Effector memory CD4-positive, alpha-beta T cell (primary cell): ENCODE results near the gene LTB4R.

Source experiments
- DNase-seq, 3 donors: peaks; one replicate each; pipeline ENCODE4 v3.0.0-alpha.2; 2020
- H3K27ac ChIP-seq: 2 replicates; pipeline ENCODE4 v1.7.0; 2013; ENCODE audit warnings: mild to moderate bottlenecking, low read length, moderate library complexity; ENCODE audit not compliant: insufficient read depth, poor library complexity, severe bottlenecking
- H3K27me3 ChIP-seq: replicated peaks from 2 replicates; pipeline ENCODE4 v1.7.0; 2013; ENCODE audit warnings: mild to moderate bottlenecking, low read length; ENCODE audit not compliant: insufficient read depth, control insufficient read depth, poor library complexity, severe bottlenecking
- H3K36me3 ChIP-seq: 2 replicates; pipeline ENCODE4 v1.7.0; 2013; ENCODE audit warnings: mild to moderate bottlenecking, low read length, moderate library complexity; ENCODE audit not compliant: control insufficient read depth, insufficient read depth
- H3K4me1 ChIP-seq: 2 replicates; pipeline ENCODE4 v1.7.0; 2013; ENCODE audit warnings: low read length, mild to moderate bottlenecking; ENCODE audit not compliant: control insufficient read depth, insufficient read depth, poor library complexity, severe bottlenecking
- H3K4me3 ChIP-seq: 2 replicates; pipeline ENCODE4 v1.7.0; 2013; ENCODE audit warnings: low read length, low read depth, mild to moderate bottlenecking; ENCODE audit not compliant: insufficient read depth, poor library complexity, severe bottlenecking
- H3K9me3 ChIP-seq: 2 replicates; pipeline ENCODE4 v1.7.0; 2013; ENCODE audit warnings: mild to moderate bottlenecking, low read length, moderate library complexity; ENCODE audit not compliant: control insufficient read depth

Gene LTB4R

DNA sequence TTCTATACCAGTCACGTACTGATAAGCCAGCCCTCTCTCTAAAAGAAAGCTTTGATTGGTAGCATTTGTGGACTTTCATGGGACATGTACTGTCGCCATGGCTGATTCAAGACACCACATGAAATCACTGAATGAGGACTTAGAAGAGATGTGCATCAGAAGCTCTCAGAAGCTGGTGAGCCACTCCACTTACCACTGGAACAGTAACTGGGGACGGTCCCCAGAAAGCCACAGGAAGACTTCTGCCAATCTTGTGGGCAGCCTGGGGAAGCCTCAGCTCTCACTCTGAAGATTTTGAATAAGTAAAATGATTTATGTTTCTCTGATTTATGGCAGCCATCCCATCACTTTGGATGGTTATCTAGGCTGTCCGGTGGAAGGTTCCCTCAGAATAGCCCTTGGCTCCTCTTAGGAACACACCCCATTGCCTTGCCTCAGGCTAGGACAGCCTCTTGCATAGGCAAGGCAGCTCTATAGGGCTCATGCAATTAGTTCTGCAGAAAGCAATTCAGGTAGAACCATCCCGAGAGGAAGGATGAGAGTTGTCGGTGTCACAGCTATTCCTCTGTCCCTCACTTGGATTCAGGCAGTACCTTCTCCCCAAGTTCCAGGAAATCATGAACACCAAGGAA, 21.5 kb upstream of the LTB4R start:
- Histone ChIP-seq H3K9me3 (no peaks in the 10 kb centered on the region), H3K27me3 (no peaks in the 10 kb centered on the region), H3K36me3 (peaks cover 25% of the 10 kb centered on the region), H3K27ac (no peak overlapping the region), H3K4me1 (peaks cover 2% of the 10 kb centered on the region), H3K4me3 (no peak overlapping the region)
- DNase-seq, result no peak

DNA sequence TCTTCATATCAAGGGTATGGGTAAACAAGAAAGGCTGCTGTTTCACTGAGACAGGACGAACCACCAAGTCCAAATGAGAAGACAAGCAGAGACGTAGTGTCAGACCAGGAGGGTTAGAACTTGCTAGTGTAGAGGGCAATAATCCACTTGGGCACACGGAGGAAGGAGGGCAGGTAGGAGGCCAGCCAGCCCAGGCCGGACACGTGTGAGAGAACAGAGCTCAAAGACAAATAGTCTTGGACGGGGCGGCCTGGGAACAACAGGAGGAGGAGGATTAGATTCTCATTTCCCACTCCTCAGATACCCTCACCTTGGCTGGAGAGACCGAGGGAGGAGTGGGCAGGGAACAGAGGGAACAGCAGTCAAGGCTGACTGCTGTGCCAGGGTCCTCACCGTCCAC, 20.6 kb upstream of the LTB4R start:
- Histone ChIP-seq H3K27ac (no peak overlapping the region), H3K9me3 (no peaks in the 10 kb centered on the region), H3K4me1 (peaks cover 2% of the 10 kb centered on the region), H3K27me3 (no peaks in the 10 kb centered on the region), H3K36me3 (peaks cover 34% of the 10 kb centered on the region), H3K4me3 (no peak overlapping the region)
- DNase-seq, result no peak

- Histone ChIP-seq H3K27me3 (no peaks in the 10 kb centered on the region), H3K9me3 (no peaks in the 10 kb centered on the region), H3K27ac (no peak overlapping the region), H3K4me1 (peaks cover 2% of the 10 kb centered on the region), H3K4me3 (no peak overlapping the region), H3K36me3 (peaks cover 42% of the 10 kb centered on the region)
- no peak for DNase-seq
Measured at GRCh38 chr14:24291446-24292117, 19.7 kb upstream of the LTB4R start.

GRCh38 chr14:24292118-24292807, 19.0 kb upstream of the LTB4R start:
- Histone ChIP-seq H3K9me3 (no peaks in the 10 kb centered on the region), H3K36me3 (peaks cover 43% of the 10 kb centered on the region), H3K4me3 (no peak overlapping the region), H3K27me3 (no peaks in the 10 kb centered on the region), H3K4me1 (peaks cover 2% of the 10 kb centered on the region), H3K27ac (no peak overlapping the region)
- DNase-seq, result no peak

DNA sequence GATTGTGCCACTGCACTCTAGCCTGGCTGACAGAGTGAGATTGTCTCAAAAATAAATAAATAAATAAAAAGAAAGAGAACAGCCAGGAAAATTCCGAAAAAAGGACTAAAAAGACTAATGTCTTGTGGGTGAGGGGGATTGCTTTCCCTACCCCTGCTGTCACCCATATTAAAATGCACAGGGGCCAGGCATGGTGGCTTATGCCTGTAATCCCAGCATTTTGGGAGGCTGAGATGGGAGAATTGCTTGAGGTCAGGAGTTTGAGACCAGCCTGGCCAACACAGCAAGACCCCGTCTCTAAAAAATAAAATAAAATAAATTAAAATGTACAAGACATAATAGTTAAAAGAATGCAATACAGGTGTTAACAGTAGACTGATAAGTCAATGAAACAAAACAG, 17.8 kb upstream of the LTB4R start:
- Histone ChIP-seq H3K4me3 (no peak overlapping the region), H3K27me3 (no peaks in the 10 kb centered on the region), H3K27ac (no peak overlapping the region), H3K9me3 (no peaks in the 10 kb centered on the region), H3K36me3 (peaks cover 43% of the 10 kb centered on the region), H3K4me1 (peaks cover 6% of the 10 kb centered on the region)
- no peak for DNase-seq

- no peak overlapping the region for H3K4me3 ChIP-seq
- H3K27me3 ChIP-seq, result no peaks in the 10 kb centered on the region
- peak; percentile 58 to 59 (median 58) for DNase-seq
- no peaks in the 10 kb centered on the region for H3K9me3 ChIP-seq
- H3K27ac ChIP-seq, result peak overlapping the region; percentile 45
- H3K36me3 ChIP-seq, result peaks cover 31% of the 10 kb centered on the region
- H3K4me1 ChIP-seq, result peaks cover 24% of the 10 kb centered on the region
Measured at GRCh38 chr14:24296341-24297157, 14.8 kb upstream of the LTB4R start.

DNA sequence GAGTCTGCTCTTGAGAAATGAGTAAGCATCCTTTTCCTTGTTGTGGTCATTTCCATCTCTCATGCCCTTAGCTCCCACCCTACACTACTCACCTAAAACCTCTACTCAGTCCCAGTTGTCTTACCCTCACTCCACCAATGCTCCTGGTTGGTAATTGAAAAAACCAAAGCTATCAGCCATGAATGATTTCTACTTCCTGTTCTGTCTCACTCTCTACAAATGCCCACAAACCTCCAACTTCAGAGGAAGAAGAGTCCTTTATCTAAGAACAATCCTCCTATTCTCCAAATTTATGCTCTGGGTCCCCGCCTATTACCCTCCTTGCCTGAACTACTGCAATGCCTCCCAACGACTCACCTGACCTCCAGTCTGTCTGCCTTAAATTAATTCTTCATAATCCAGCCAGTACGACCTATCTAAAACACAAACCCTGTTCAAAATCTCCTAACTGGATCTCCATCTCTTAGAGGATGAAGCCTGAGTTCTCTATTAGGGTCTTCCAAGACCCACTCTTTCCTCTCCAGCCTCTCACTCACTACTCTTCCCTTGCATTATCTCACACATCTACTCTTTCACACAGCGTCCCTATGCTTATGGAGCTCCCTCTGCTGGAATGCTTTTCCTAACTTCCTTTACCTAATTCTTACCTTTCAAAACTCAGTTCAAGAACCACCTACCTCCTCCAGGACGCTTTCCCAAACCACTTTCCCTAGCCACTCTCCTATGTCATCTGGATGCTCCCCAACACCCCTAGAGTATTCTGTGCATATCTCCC, 13.9 kb upstream of the LTB4R start:
- H3K4me1 ChIP-seq, result peaks cover 24% of the 10 kb centered on the region
- peak overlapping the region; percentile 29 for H3K27ac ChIP-seq
- H3K36me3 ChIP-seq, result peaks cover 29% of the 10 kb centered on the region
- no peak overlapping the region for H3K4me3 ChIP-seq
- no peaks in the 10 kb centered on the region for H3K9me3 ChIP-seq
- no peaks in the 10 kb centered on the region for H3K27me3 ChIP-seq
- DNase-seq, result no peak

GRCh38 chr14:24298892-24299254, 12.4 kb upstream of the LTB4R start:
- DNase-seq, result no peak
- Histone ChIP-seq H3K36me3 (peaks cover 40% of the 10 kb centered on the region), H3K4me3 (peak overlapping the region; percentile 69), H3K4me1 (peaks cover 24% of the 10 kb centered on the region), H3K27me3 (no peaks in the 10 kb centered on the region), H3K27ac (peak overlapping the region; percentile 86), H3K9me3 (no peaks in the 10 kb centered on the region)
